ENCODE measurements around the gene SCAF1. TPM values are rescaled to one million over a fixed set of nuclear protein-coding genes. Genes with fewer than 3 reads are reported as not detected.
A peak's percentile ranks its signal among the peaks of the same experiment; 100 is the strongest.

Gene SCAF1
- total RNA-seq, 2 donors from 2014 or later, result 49.8 to 57.4 TPM

- peaks cover 0 to 6% of the 10 kb centered on the region in 2 donors for H3K36me3 Mint-ChIP-seq
- H3K9me3 Mint-ChIP-seq, result no peaks in the 10 kb centered on the region
- no peak for DNase-seq (ENCODE audit: low spot score in 2 of 2)
- peak overlapping the region; percentile 73 to 86 for H3K27ac Mint-ChIP-seq
- no peak for ATAC-seq
Measured at GRCh38 chr19:49655570-49656455, 13.8 kb downstream of the SCAF1 start.

- H3K9me3 Mint-ChIP-seq, result no peaks in the 10 kb centered on the region
- peaks cover 0 to 6% of the 10 kb centered on the region in 2 donors for H3K36me3 Mint-ChIP-seq
- ATAC-seq (no peak), DNase-seq (ENCODE audit: low spot score in 2 of 2) (no peak)
- H3K27ac Mint-ChIP-seq, result peak overlapping the region; percentile 86 to 91
Measured at GRCh38 chr19:49656456-49657109, 14.6 kb downstream of the SCAF1 start.

- ATAC-seq, result no peak
- Mint-ChIP-seq H3K36me3 (peaks cover 0 to 6% of the 10 kb centered on the region in 2 donors), H3K27ac (peak overlapping the region in 1 of 2 donors; percentile 86), H3K9me3 (no peaks in the 10 kb centered on the region)
- no peak for DNase-seq (ENCODE audit: low spot score in 2 of 2)
Measured at GRCh38 chr19:49657493-49658138, 15.6 kb downstream of the SCAF1 start.

- DNase-seq (ENCODE audit: low spot score in 2 of 2) (no peak), ATAC-seq (no peak)
- peak overlapping the region in 1 of 2 donors; percentile 86 for H3K27ac Mint-ChIP-seq
- no peaks in the 10 kb centered on the region for H3K9me3 Mint-ChIP-seq
- H3K36me3 Mint-ChIP-seq, result peaks cover 0 to 6% of the 10 kb centered on the region in 2 donors
Measured at GRCh38 chr19:49658139-49658517, 16.1 kb downstream of the SCAF1 start.

GRCh38 chr19:49658566-49659442 lies 16.8 kb downstream of the SCAF1 start:
- peak in 1 of 2 donors; percentile 4 for ATAC-seq
- Mint-ChIP-seq H3K36me3 (peaks cover 2 to 7% of the 10 kb centered on the region in 2 donors), H3K27ac (peak overlapping the region; percentile 29 to 60), H3K9me3 (no peaks in the 10 kb centered on the region)
- DNase-seq (ENCODE audit: low spot score in 2 of 2), result no peak

- peak overlapping the region in 1 of 2 donors; percentile 22 for H3K27ac Mint-ChIP-seq
- peaks cover 16 to 23% of the 10 kb centered on the region in 2 donors for H3K36me3 Mint-ChIP-seq
- no peaks in the 10 kb centered on the region for H3K9me3 Mint-ChIP-seq
- ATAC-seq (no peak), DNase-seq (ENCODE audit: low spot score in 2 of 2) (no peak)
Measured at GRCh38 chr19:49660338-49660961, 18.4 kb downstream of the SCAF1 start.

- no peak for DNase-seq (ENCODE audit: low spot score in 2 of 2)
- Mint-ChIP-seq H3K36me3 (peaks cover 22% of the 10 kb centered on the region in 2 donors), H3K9me3 (no peaks in the 10 kb centered on the region), H3K27ac (peak overlapping the region in 1 of 2 donors; percentile 41)
- ATAC-seq, result no peak
Measured at GRCh38 chr19:49662011-49662410, 20.0 kb downstream of the SCAF1 start.

GRCh38 chr19:49663224-49663623 lies 21.2 kb downstream of the SCAF1 start:
- H3K9me3 Mint-ChIP-seq, result no peaks in the 10 kb centered on the region
- peaks cover 22% of the 10 kb centered on the region in 2 donors for H3K36me3 Mint-ChIP-seq
- ATAC-seq (no peak), DNase-seq (ENCODE audit: low spot score in 2 of 2) (no peak)
- H3K27ac Mint-ChIP-seq, result peak overlapping the region; percentile 41 to 99

- H3K36me3 Mint-ChIP-seq, result peaks cover 22% of the 10 kb centered on the region in 2 donors
- H3K27ac Mint-ChIP-seq, result peak overlapping the region; percentile 95 to 99
- ATAC-seq (peak; percentile 69 to 74), DNase-seq (ENCODE audit: low spot score in 2 of 2) (peak; percentile 85 to 88)
- H3K9me3 Mint-ChIP-seq, result no peaks in the 10 kb centered on the region
Measured at GRCh38 chr19:49664171-49665035, 22.4 kb downstream of the SCAF1 start.

- peaks cover 22% of the 10 kb centered on the region in 2 donors for H3K36me3 Mint-ChIP-seq
Measured at GRCh38 chr19:49665036-49665350, 23.0 kb downstream of the SCAF1 start.

GRCh38 chr19:49665351-49666119 lies 23.5 kb downstream of the SCAF1 start, which contains the start of the genes BCL2L12 and IRF3:
Gene BCL2L12, plus strand, starts transcription at chr19:49665933. Its CDS starts 760 bp downstream, at chr19:49666693.
Gene IRF3, minus strand, starts transcription at chr19:49665857. Its CDS starts 1,019 bp downstream, at chr19:49664838.
- ATAC-seq (peak; percentile 87 to 89), DNase-seq (ENCODE audit: low spot score in 2 of 2) (peak; percentile 98 to 99)
- Mint-ChIP-seq H3K36me3 (peaks cover 22% of the 10 kb centered on the region in 2 donors), H3K27ac (peak within 1 kb of the TSS; percentile 95 to 99), H3K9me3 (no peaks in the 10 kb centered on the region)

More at GRCh38 chr19:49665036-49665350, 23.0 kb downstream of the SCAF1 start:
- DNase-seq (ENCODE audit: low spot score in 2 of 2), result no peak
- Mint-ChIP-seq H3K27ac (peak overlapping the region; percentile 95 to 99), H3K9me3 (no peaks in the 10 kb centered on the region)
- no peak for ATAC-seq

- no peak for DNase-seq (ENCODE audit: low spot score in 2 of 2)
- Mint-ChIP-seq H3K36me3 (peaks cover 22% of the 10 kb centered on the region in 2 donors), H3K9me3 (no peaks in the 10 kb centered on the region), H3K27ac (peak overlapping the region; percentile 95 to 99)
- ATAC-seq, result no peak
Measured at GRCh38 chr19:49666120-49666444, 24.1 kb downstream of the SCAF1 start.

- Mint-ChIP-seq H3K9me3 (no peaks in the 10 kb centered on the region), H3K36me3 (peaks cover 22% of the 10 kb centered on the region in 2 donors), H3K27ac (peak overlapping the region; percentile 86 to 95)
- DNase-seq (ENCODE audit: low spot score in 2 of 2) (no peak), ATAC-seq (no peak)
Measured at GRCh38 chr19:49667473-49667872, 25.5 kb downstream of the SCAF1 start.

GRCh38 chr19:49669516-49669915 lies 27.5 kb downstream of the SCAF1 start:
- Mint-ChIP-seq H3K36me3 (peaks cover 14 to 15% of the 10 kb centered on the region in 2 donors), H3K9me3 (no peaks in the 10 kb centered on the region), H3K27ac (no peak overlapping the region)
- DNase-seq (ENCODE audit: low spot score in 2 of 2) (no peak), ATAC-seq (no peak)

Data from activated naive CD4-positive, alpha-beta T cell treated with anti-CD3 and anti-CD28 coated beads, Interleukin-2, amount 50 U/mL, for 72 hours (primary cell).